ENCODE measurements around the gene SNRNP200.

DNA sequence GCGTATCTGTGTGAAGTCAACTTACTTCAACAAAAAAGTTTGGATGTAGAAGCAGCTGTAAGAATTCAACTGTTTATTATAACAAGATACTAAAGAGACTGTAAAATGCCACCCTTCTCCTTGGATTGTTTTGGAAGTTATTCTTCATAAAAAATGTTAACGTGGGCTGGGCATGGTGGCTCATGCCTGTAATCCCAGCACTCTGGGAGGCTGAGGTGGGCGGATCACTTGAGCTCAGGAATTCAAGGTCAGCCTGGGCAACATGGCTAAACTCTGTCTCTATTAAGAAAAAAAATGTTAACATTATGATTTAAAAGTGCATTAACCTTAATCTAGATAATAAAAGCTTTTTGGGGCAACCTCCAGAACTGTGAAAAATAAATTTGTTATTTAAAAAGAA is 31.6 kb downstream of the SNRNP200 start:
- TF ChIP-seq, protein P1, sequence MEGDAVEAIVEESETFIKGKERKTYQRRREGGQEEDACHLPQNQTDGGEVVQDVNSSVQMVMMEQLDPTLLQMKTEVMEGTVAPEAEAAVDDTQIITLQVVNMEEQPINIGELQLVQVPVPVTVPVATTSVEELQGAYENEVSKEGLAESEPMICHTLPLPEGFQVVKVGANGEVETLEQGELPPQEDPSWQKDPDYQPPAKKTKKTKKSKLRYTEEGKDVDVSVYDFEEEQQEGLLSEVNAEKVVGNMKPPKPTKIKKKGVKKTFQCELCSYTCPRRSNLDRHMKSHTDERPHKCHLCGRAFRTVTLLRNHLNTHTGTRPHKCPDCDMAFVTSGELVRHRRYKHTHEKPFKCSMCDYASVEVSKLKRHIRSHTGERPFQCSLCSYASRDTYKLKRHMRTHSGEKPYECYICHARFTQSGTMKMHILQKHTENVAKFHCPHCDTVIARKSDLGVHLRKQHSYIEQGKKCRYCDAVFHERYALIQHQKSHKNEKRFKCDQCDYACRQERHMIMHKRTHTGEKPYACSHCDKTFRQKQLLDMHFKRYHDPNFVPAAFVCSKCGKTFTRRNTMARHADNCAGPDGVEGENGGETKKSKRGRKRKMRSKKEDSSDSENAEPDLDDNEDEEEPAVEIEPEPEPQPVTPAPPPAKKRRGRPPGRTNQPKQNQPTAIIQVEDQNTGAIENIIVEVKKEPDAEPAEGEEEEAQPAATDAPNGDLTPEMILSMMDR (conservative IDR thresholded peaks at IDR 0.05 in 1 of 2, IDR thresholded peaks at IDR 0.05 in 1 of 2; ENCODE audit: extremely low read depth in 1 of 2, insufficient read depth in 1 of 2, low read depth in 1 of 2, low read length in 2 of 2), result no peak
- no peak for TF ChIP-seq EZH2 (IDR thresholded peaks at IDR 0.05; ENCODE audit: borderline replicate concordance, low read length)

Data from mammary epithelial cell (primary cell).